SKM-1 treated with dmso at 0.1 percent for 144 hours (cell line): Measurements from ENCODE around the gene MAP2K3.
"Not testable (repeated sequence)": the region's sequence is repeated elsewhere in the genome, so short reads cannot be mapped to it uniquely, and the experiment has no call there.

Experiments used
- DNase-seq: peaks from one replicate; lab custom pipeline; 2025; ENCODE audit not compliant: unreplicated experiment; lab: John Stamatoyannopoulos, UW

MAP2K3 gene

GRCh38 chr17:21327921-21328320 is 43.4 kb downstream of the MAP2K3 start:
- not testable (repeated sequence) for DNase-seq

GRCh38 chr17:21328778-21329177 is 44.3 kb downstream of the MAP2K3 start:
- DNase-seq = not testable (repeated sequence)

GRCh38 chr17:21330436-21331160 is 46.1 kb downstream of the MAP2K3 start:
- no peak for DNase-seq

GRCh38 chr17:21336541-21337294 is 52.2 kb downstream of the MAP2K3 start:
- not testable (repeated sequence) for DNase-seq

- DNase-seq = not testable (repeated sequence)
These were observed 53.6 kb downstream of the MAP2K3 start for GRCh38 chr17:21337981-21338625.

- DNase-seq = no peak
These were observed 54.5 kb downstream of the MAP2K3 start for GRCh38 chr17:21339011-21339410.

- not testable (repeated sequence) for DNase-seq
These were observed 55.1 kb downstream of the MAP2K3 start for GRCh38 chr17:21339571-21339970.

GRCh38 chr17:21340407-21340806 is 55.9 kb downstream of the MAP2K3 start:
- DNase-seq = not testable (repeated sequence)

GRCh38 chr17:21341279-21341678 is 56.8 kb downstream of the MAP2K3 start:
- not testable (repeated sequence) for DNase-seq

- DNase-seq = not testable (repeated sequence)
These were observed 57.5 kb downstream of the MAP2K3 start for GRCh38 chr17:21341925-21342540.

- DNase-seq = not testable (repeated sequence)
These were observed 58.8 kb downstream of the MAP2K3 start for GRCh38 chr17:21343061-21343949.

GRCh38 chr17:21344801-21345200 is 60.3 kb downstream of the MAP2K3 start:
- not testable (repeated sequence) for DNase-seq

- DNase-seq = no peak
These were observed 60.7 kb downstream of the MAP2K3 start for GRCh38 chr17:21345236-21345635.

- DNase-seq = not testable (repeated sequence)
These were observed 61.6 kb downstream of the MAP2K3 start for GRCh38 chr17:21346107-21346506.

- DNase-seq = not testable (repeated sequence)
These were observed 62.2 kb downstream of the MAP2K3 start for GRCh38 chr17:21346651-21347250.

- DNase-seq = not testable (repeated sequence)
These were observed 63.1 kb downstream of the MAP2K3 start for GRCh38 chr17:21347660-21348059.

- not testable (repeated sequence) for DNase-seq
These were observed 63.8 kb downstream of the MAP2K3 start for GRCh38 chr17:21348081-21348925.

GRCh38 chr17:21348926-21349261 is 64.4 kb downstream of the MAP2K3 start:
- DNase-seq = not testable (repeated sequence)
